T-helper 1 cell (primary cell): Measurements from ENCODE around the gene BRSK2.
"Not testable (repeated sequence)": the region's sequence is repeated elsewhere in the genome, so short reads cannot be mapped to it uniquely, and the experiment has no call there.

ENCODE experiments used
- DNase-seq, 5 donors: peaks; one replicate each; pipeline ENCODE4 v3.0.0-alpha.2; 2012 to 2020

Gene BRSK2

GRCh38 chr11:1354125-1354938 lies 35.4 kb upstream of the BRSK2 start:
- DNase-seq = no peak

- no peak for DNase-seq
These were observed 33.7 kb upstream of the BRSK2 start for GRCh38 chr11:1356007-1356435.

DNA sequence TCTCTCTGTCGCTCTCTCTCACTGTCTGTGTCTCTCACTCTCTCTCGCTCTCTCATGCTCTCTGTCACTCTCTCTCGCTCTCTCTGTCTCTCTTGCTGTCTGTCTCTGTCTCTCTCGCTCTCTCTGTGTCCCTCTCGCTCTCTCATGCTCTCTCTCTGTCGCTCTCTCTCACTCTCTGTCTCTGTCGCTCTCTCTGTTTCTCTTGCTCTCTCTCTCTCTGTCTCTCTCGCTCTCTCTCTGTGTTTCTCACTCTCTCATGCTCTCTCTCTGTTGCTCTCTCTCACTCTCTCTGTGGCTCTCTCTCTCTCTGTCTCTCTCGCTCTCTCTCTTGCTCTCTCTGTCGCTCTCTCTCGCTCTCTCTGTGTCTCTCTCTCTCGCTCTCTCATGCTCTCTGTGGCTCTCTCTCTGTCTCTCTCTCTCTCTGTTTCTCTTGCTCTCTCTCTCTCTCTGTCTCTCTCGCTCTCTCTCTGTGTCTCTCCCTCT lies 33.2 kb upstream of the BRSK2 start:
- no peak for DNase-seq

DNA sequence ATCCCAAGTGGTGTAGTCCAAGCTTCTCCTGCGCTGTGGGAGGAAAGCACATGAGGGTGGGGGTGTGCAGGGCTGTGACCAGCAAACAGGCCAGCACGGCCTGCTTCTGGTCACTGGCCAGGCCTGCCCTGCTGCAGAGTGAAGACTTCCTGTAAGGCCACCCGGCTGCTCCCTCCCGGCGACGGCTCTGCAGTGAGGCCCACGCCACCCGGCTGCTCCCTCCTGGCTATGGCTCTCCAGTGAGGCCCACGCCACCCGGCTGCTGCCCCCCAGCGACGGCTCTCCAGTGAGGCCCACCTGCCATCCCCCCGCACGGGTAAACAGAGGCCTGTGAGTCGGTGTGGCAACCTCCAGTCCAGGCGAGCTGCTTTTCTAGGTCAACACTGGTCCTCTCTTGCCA lies 31.4 kb upstream of the BRSK2 start:
- no peak for DNase-seq

DNA sequence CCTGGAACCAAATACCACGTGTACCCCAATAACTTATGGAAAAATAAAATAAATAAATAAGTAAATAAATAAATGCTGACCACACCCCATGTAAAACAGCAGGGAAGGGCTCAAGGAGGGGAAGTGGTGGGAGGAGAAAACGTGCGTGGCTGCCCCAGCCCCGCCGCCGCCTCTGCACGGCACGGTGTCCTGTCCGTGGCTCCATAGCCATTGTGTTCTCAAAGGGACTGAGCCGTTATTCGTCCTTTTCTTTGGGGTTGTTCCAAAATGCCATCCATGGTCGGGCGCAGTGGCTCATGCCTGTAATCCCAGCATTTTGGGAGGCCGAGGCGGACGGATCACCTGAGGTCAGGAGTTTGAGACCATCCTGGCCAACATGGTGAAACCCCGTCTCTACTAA lies 30.8 kb upstream of the BRSK2 start:
- not testable (repeated sequence) for DNase-seq

- no peak for DNase-seq
These were observed 30.2 kb upstream of the BRSK2 start for GRCh38 chr11:1359556-1359955.

GRCh38 chr11:1360181-1360834 lies 29.4 kb upstream of the BRSK2 start:
- no peak for DNase-seq

GRCh38 chr11:1360835-1361357 lies 28.8 kb upstream of the BRSK2 start:
- no peak for DNase-seq

- no peak for DNase-seq
These were observed 27.9 kb upstream of the BRSK2 start for GRCh38 chr11:1361882-1362281.

- no peak for DNase-seq
These were observed 22.0 kb upstream of the BRSK2 start for GRCh38 chr11:1367721-1368120.

- DNase-seq = no peak
These were observed 21.5 kb upstream of the BRSK2 start for GRCh38 chr11:1368216-1368615.

- no peak for DNase-seq
These were observed 20.8 kb upstream of the BRSK2 start for GRCh38 chr11:1368966-1369365.

DNA sequence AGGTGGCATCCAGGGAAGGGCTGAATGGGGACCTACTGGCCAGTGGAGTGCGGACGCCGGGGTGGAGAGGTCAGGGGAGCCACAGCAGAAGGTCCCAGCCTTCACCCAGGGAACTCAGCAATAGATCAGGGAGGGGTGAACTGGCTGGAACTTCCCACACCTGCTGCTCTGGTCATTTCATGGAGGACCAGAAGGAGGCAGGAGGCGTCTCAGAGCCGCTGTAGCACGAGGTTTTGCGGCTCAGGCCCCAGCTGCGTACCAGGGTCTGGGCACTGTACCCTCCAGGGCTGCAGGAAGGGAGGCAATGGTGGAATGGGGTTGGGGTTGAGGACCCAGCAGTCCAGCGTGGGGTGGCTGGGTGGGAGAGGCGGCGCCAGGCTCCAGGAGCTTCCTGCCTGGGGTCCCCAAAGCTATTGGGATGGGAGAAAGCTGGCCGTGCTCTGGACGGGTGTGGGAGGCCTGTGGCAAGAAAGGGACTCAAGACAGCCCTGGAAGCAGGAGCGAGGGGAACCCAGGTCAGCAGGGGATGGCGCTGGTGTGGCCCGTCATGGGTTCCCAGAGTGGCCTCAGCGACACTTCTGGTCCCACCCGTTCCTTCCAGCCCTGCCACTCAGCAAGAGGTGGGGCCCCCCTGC lies 20.2 kb upstream of the BRSK2 start:
- DNase-seq = no peak

GRCh38 chr11:1370186-1371025 lies 19.3 kb upstream of the BRSK2 start:
- no peak for DNase-seq

- DNase-seq = no peak
These were observed 18.8 kb upstream of the BRSK2 start for GRCh38 chr11:1371026-1371325.

DNA sequence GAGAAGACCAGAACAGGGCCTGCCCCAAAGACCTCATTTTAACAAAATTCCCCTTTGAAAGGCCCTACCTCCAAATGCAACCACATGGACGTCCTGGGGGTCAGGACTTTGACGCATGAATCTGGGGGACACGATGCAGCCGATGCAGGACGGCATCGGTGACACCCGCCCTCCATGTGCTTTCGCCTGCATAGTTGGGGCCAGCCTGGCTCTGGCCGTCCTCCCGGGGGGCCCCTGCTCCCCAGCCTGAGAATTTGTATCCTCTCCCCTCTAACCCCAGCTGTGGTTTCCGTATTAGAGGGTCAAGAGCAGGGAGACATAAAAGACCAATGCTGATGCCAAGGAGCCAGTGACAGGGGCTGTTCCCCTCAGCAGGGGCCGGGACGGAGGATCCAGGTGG lies 18.4 kb upstream of the BRSK2 start:
- no peak for DNase-seq

DNA sequence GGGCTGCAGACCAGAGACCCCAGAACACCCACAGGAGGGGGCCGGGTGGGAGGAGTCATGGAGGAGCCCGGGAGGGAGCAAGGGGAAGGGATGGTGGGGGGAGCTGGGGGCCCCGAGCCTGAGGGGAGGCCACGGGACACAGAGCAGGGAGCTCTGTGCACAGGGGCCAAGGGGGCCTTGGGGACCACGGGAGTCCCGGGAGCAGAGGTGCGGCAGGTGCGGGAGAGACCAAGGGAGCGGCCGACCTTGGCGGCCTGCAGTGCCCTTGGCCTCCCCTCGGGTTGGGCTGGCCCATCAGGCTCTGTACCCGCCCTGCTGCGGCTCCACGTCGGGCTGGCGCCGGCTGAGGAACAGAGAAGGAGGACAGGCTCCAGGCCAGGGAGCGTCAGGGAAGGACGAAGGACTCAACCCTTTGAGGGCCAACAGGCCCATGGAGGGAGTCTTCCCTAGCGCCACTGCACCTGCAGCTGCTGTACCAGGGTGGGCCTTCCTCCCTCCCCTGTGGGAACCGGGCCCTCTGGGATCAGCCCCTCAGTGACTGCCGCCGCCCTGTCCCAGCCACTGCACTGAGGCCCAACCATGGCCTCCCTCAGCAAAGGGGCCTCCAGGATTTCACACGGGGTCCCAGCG lies 17.8 kb upstream of the BRSK2 start:
- DNase-seq = no peak

GRCh38 chr11:1372660-1373059 lies 17.1 kb upstream of the BRSK2 start:
- no peak for DNase-seq

DNA sequence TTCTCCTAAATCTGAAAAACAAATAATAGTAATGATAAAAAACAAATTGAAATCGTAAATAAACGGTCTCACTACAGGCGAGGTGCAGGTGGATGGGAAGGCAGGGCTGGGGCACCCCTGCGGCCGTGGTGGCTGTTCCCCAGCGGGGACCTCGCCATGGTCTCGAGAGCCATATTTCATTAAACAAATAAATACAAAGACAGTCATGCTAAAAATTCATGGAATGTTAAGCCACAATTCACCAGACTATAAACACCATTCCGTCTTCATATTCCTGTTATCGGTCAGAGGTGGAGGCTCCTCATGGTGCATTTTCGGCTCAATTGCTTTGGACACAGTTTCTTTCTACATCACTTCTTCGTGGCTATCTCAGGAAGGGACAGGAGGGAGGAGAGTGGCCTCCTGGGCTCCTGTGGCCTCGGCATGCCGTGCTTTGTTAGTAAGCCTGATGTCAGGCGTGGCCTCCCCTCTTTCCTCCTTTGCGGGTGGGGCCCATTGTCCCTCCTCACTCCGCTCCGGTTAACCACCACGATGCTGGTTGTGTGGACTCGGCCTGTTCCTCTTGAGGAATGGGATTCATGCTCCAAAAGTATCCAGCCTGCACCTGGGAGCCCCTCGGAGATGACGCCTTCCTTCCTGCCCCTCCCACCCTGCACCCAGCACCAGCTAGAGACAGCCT lies 16.1 kb upstream of the BRSK2 start:
- DNase-seq = no peak

GRCh38 chr11:1375161-1375954 lies 14.4 kb upstream of the BRSK2 start:
- no peak for DNase-seq

- DNase-seq = no peak
These were observed 13.8 kb upstream of the BRSK2 start for GRCh38 chr11:1375955-1376258.
